Mesodermal cell (in vitro differentiated cells): Measurements from ENCODE around the gene MSTN.

Experiments
- H3K27ac ChIP-seq: 2 replicates; pipeline ENCODE4 v1.7.0; 2013; ENCODE audit warnings: mild to moderate bottlenecking, low read depth, low read length, moderate library complexity; ENCODE audit not compliant: severe bottlenecking
- H3K36me3 ChIP-seq: 2 replicates; pipeline ENCODE4 v1.7.1; 2013; ENCODE audit warnings: mild to moderate bottlenecking, low read length, moderate library complexity; ENCODE audit not compliant: control insufficient read depth, insufficient read depth
- H3K4me1 ChIP-seq: one replicate; pipeline ENCODE4 v1.7.1; 2013; ENCODE audit warnings: mild to moderate bottlenecking, low read length; ENCODE audit not compliant: insufficient read depth, control insufficient read depth, poor library complexity, severe bottlenecking
- H3K4me3 ChIP-seq: 2 replicates; pipeline ENCODE4 v1.7.0; 2013; ENCODE audit warnings: low read length, control low read depth, mild to moderate bottlenecking; ENCODE audit not compliant: insufficient read depth, poor library complexity, severe bottlenecking; ENCODE audit errors: extremely low read depth
- H3K9me3 ChIP-seq: 2 replicates; pipeline ENCODE4 v1.7.1; 2013; ENCODE audit warnings: mild to moderate bottlenecking, low read length, moderate library complexity; ENCODE audit not compliant: control insufficient read depth
- WGBS, 2 experiments: methylation state at CpG; one replicate each; pipeline ENCODE4 v1.1.5; 2013; ENCODE audit warnings: missing lambda C conversion rate in 2 of 2; ENCODE audit not compliant: insufficient coverage in 2 of 2; 5-methylcytosine and 5-hydroxymethylcytosine counted together

Gene MSTN

DNA sequence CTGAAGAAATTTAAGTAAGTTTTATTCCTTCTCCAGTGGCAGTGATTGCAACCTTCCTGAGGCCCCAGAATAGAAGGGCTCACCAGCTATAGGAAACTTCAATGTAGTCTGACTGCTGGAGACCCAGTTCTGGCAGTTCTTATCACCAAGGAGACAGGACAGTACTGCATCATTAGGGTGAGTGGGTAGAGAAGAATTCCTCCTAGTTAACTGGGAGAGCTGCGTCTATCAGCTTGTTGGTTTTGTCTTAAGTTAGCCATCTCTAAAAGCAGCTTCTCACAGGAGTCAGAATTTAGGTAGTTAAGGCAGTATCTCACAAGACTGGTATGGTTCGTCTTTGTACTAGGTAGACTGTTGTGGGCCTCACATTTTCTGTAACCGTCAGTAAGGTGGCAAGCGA, 3.3 kb upstream of the MSTN start:
- H3K4me1 ChIP-seq: no peaks in the 10 kb centered on the region
- no peaks in the 10 kb centered on the region for H3K36me3 ChIP-seq
- H3K4me3 ChIP-seq: no peak overlapping the region
- H3K27ac ChIP-seq: no peak overlapping the region
- 67 to 83% methylated on average over 1 to 2 of the region's 4 CpGs for WGBS, 2 experiments
- H3K9me3 ChIP-seq: no peaks in the 10 kb centered on the region

DNA sequence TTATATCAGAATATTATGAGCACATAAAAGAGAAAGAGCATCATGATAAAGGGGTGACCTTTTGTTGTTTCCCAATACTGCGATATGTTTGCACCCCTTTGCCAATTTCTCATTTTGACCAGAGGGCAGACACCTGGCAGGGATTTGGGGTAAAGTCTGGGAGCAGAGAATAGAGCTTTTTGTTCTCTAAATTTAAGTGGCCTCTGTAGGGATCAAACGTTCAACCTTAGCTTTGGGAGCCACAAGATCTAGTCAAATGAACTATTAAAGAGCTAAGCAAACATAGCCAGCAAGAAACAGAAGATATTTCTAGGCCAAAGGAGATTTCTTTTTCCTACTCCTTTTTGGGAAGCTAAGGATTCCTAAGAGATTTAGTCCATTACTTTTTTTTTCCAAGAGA, 1.1 kb upstream of the MSTN start:
- Histone ChIP-seq H3K4me1 (no peaks in the 10 kb centered on the region), H3K4me3 (no peak overlapping the region), H3K36me3 (no peaks in the 10 kb centered on the region), H3K9me3 (no peaks in the 10 kb centered on the region), H3K27ac (no peak overlapping the region)
- WGBS, 2 experiments: 58% methylated on average over 2 of the region's 2 CpGs; no CpG with 5 or more reads in 1 of the 2 experiments

DNA sequence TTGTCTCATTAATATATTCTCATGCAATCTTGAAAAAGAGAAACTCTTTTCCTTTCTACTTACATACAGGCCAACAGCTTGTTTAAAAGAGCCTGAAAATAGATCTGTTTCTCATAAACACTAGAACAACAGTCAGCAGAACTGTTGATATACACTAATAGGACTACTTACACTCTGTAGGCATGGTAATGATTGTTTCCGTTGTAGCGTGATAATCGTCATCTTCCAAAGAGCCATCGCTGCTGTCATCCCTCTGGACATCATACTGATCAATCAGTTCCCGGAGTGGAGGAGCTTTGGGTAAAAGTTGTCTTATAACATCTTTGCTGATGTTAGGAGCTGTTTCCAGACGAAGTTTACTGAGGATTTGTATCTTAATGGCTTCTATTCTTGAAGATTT, 476 bp downstream of the MSTN start:
- 100% methylated on average over 4 of the region's 6 CpGs; no CpG with 5 or more reads in 1 of the 2 experiments for WGBS, 2 experiments
- Histone ChIP-seq H3K9me3 (no peaks in the 10 kb centered on the region), H3K4me3 (no peak overlapping the region), H3K27ac (no peak overlapping the region), H3K4me1 (no peaks in the 10 kb centered on the region), H3K36me3 (no peaks in the 10 kb centered on the region)

DNA sequence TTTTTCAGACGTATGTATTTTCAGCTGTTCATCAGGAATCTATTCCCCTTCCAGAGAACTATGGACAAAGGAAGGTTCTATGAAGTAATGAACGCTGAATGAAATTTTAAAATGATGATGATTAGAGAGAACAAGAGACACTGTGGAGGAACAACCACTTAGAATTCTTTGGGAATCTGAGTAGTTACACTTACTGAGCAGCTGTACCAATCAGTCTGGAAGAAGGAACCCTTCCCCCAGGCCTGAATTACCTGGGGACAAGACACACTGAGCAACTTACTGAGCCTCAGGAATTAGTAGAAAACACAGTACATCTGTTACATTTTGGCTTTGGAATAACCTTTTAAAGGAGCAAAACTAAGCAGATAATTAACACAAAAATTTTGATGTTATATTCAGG, 1.9 kb downstream of the MSTN start:
- WGBS, 2 experiments: 71 to 100% methylated on average over 1 of the region's 2 CpGs
- no peaks in the 10 kb centered on the region for H3K36me3 ChIP-seq
- H3K4me3 ChIP-seq: no peak overlapping the region
- H3K27ac ChIP-seq: no peak overlapping the region
- H3K4me1 ChIP-seq: no peaks in the 10 kb centered on the region
- no peaks in the 10 kb centered on the region for H3K9me3 ChIP-seq

DNA sequence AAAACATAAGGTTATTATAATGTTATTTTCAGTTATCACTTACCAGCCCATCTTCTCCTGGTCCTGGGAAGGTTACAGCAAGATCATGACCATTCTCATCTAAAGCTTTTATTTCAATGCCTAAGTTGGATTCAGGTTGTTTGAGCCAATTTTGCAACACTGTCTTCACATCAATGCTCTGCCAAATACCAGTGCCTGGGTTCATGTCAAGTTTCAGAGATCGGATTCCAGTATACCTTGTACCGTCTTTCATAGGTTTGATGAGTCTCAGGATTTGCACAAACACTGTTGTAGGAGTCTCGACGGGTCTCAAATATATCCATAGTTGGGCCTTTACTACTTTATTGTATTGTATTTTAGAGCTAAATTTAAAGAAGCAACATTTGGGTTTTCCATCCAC, 2.5 kb downstream of the MSTN start:
- Histone ChIP-seq H3K27ac (no peak overlapping the region), H3K4me3 (no peak overlapping the region), H3K9me3 (no peaks in the 10 kb centered on the region), H3K36me3 (no peaks in the 10 kb centered on the region), H3K4me1 (no peaks in the 10 kb centered on the region)
- 80% methylated on average over 1 of the region's 4 CpGs; no CpG with 5 or more reads in 1 of the 2 experiments for WGBS, 2 experiments

DNA sequence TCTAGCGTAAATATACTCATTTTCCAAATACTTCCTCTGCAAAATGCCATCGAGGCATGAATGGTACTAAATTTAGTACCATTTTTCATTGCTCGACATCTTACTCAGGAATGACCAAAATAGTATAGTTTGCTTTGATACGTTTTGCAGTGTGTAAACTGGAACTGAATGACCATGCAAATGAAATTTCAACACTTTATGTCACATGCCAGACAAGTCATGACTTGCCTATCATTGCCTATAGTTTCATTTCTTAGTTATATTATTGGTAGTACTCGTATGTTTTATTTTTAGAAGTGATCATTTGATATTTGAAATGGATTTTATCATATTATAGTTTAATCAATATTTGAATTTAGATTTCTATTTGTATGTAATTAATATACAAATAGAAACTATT, 9.1 kb downstream of the MSTN start:
- Histone ChIP-seq H3K4me3 (no peak overlapping the region), H3K27ac (no peak overlapping the region), H3K4me1 (no peaks in the 10 kb centered on the region), H3K9me3 (no peaks in the 10 kb centered on the region), H3K36me3 (no peaks in the 10 kb centered on the region)
- 100% methylated on average over 1 to 2 of the region's 5 CpGs for WGBS, 2 experiments

DNA sequence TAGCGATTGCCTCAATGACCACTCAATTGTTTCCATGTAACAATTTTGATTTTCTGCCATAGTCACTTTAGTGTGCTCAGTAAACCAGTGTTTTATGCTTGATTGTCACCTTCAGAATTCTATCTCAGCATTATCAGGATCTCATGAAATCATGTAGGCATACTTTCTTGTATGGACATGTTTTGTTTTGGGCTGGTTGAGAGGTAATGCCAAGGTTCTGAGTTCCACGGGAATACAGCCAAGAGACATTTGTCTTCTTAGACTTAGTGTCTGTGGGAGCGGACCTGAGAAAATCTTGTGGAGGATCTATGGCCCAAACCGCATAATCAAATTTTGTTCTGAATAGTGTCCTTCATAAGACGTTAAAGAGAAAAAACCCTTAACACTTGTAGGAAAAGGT, 10.2 kb downstream of the MSTN start:
- Histone ChIP-seq H3K4me3 (no peak overlapping the region), H3K27ac (no peak overlapping the region), H3K9me3 (no peaks in the 10 kb centered on the region), H3K4me1 (no peaks in the 10 kb centered on the region), H3K36me3 (no peaks in the 10 kb centered on the region)
- 87 to 93% methylated on average over 2 to 5 of the region's 5 CpGs for WGBS, 2 experiments

DNA sequence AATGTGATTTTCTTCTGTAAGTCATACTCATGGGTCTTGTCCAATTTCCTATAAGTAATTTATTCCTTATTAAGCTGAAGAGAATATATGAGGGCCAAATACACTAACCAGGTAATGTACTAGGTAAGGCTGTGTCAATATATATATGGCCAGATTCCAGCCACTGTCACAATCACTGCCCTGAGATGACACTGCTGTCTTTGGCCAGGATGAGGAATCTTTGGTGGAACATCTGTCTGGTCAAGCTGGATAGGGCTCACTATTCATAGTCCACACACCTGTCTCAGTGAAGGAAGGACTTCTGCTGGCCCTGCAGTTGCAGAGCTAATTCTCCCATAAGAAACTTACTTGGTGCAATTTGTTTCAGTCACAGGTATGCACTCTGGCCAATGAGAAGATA, 11.3 kb downstream of the MSTN start:
- H3K4me3 ChIP-seq: no peak overlapping the region
- H3K27ac ChIP-seq: no peak overlapping the region
- no peaks in the 10 kb centered on the region for H3K9me3 ChIP-seq
- H3K4me1 ChIP-seq: no peaks in the 10 kb centered on the region
- H3K36me3 ChIP-seq: no peaks in the 10 kb centered on the region

DNA sequence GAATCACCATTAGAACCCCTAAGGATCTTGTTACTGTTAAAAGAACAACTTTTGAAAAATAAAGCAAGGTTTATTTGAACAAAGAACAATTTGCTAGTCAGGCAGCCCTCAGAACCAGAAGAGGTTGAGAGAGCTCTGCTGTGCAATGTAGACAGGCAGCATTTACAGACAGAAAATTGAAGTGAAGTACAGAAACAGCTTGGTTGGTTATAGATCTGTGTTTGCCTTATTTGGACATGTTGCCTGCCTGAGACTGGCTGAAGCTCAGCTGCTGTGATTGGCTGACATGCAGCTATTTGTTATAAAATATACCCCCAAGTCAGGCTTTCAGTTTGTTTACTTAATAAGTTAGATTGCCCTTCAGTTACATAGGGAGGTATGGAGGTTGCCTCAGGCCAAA, 12.5 kb downstream of the MSTN start:
- Histone ChIP-seq H3K4me1 (no peaks in the 10 kb centered on the region), H3K27ac (no peak overlapping the region), H3K36me3 (no peaks in the 10 kb centered on the region), H3K9me3 (no peaks in the 10 kb centered on the region), H3K4me3 (no peak overlapping the region)

DNA sequence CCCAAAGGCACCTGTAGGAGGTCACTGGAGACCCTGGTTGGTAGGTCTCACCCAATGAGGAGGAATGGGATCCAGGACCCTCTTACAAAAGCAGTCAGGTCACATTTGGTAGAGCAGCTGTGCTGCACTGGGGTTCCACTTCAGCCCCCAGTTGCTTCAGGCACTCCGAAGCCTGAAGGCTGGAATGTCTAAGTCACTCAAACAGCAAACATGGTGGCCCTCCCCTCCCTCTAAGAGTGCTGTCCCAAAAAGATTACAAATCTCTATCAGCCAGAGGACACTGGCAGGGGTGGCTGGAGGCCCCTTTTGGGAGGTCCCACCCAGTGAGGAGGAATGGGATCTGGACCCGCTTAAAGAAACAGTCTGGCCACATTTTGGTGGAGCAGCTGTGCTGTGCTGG, 17.7 kb downstream of the MSTN start:
- H3K9me3 ChIP-seq: no peaks in the 10 kb centered on the region
- no peaks in the 10 kb centered on the region for H3K4me1 ChIP-seq
- 93 to 94% methylated on average over 2 of the region's 2 CpGs for WGBS, 2 experiments
- H3K36me3 ChIP-seq: no peaks in the 10 kb centered on the region
- no peak overlapping the region for H3K27ac ChIP-seq
- no peak overlapping the region for H3K4me3 ChIP-seq

DNA sequence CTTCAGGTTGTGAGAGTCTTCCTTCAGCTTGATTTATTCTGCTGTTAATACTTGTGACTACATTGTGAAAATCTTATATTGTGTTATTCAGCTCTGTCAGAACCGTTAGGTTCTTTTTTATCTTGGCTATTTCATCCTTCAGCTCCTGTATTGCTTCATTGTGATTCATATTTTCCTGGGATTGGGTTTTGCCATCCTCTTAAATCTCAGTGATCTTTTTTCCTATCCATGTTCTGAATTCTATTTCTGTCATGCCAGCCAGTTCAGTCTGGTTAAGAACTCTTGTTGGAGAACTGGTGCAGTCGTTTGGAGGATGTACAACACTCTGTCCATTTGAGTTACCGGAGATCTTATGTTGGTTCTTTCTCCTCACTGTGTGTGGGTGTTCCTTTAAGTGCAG, 19.1 kb downstream of the MSTN start:
- H3K4me3 ChIP-seq: no peak overlapping the region
- no peaks in the 10 kb centered on the region for H3K4me1 ChIP-seq
- H3K27ac ChIP-seq: no peak overlapping the region
- H3K9me3 ChIP-seq: no peaks in the 10 kb centered on the region
- WGBS, 2 experiments: 93 to 94% methylated on average over 2 to 3 of the region's 3 CpGs
- H3K36me3 ChIP-seq: no peaks in the 10 kb centered on the region

DNA sequence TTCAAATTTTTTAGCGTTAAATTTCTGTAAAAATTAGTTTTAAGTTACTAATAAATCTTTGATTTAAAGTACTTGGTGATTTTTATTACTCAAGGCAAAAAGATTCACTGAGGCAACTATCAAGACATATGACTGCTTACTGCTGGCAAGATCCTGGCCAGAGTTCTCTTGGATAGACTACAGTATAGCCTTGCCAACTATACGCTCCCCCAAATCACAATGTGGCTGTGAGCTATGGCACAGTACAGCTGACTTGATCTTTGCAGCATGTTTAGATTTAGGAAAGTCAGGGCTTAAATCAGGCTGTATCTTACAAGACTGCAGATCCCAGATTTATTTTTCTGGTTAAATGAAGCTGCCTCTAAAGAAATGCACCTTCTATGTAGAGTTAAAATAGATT, 26.5 kb downstream of the MSTN start:
- Histone ChIP-seq H3K4me1 (no peaks in the 10 kb centered on the region), H3K36me3 (no peaks in the 10 kb centered on the region), H3K9me3 (no peaks in the 10 kb centered on the region), H3K4me3 (no peak overlapping the region), H3K27ac (no peak overlapping the region)
- no CpG with 5 or more reads among the region's 2 CpGs for WGBS, 2 experiments
